Sigmoid colon (tissue), 4 donors: ENCODE measurements around the gene EIF4A3.

Experiments
- CTCF ChIP-seq, 4 experiments: fragments of 450-650 bp in 3 of 4; fragments of 200-600 bp in 1 of 4; IDR thresholded peaks; one replicate each; pipeline ENCODE4 v1.5.1; 2016 to 2019; ENCODE audit warnings: antibody characterized with exemption in 4 of 4, mild to moderate bottlenecking in 3 of 4, moderate library complexity in 2 of 4
- POLR2A ChIP-seq, 2 donors: fragments of 450-650 bp; IDR thresholded peaks; one replicate each; pipeline ENCODE4 v1.6.1; 2016; ENCODE audit warnings: antibody characterized with exemption in 2 of 2, mild to moderate bottlenecking in 2 of 2, moderate library complexity in 2 of 2
- POLR2AphosphoS5 ChIP-seq, 4 donors: sonication (generic); formaldehyde crosslinking; IDR thresholded peaks; one replicate each; pipeline ENCODE4 v1.6.1; 2017; ENCODE audit warnings: antibody characterized with exemption in 4 of 4

- TF ChIP-seq CTCF (IDR thresholded peaks at IDR 0.05) (no peak), POLR2AphosphoS5 (IDR thresholded peaks at IDR 0.05) (no peak), POLR2A (IDR thresholded peaks at IDR 0.05) (no peak)
Measured at GRCh38 chr17:80132906-80133625, 13.9 kb downstream of the EIF4A3 start.
